ENCODE results near the gene ERMN. TPM values are rescaled to one million over a fixed set of nuclear protein-coding genes. Genes with fewer than 3 reads are reported as not detected.

The ERMN gene
- total RNA-seq, 3 donors from 2014 or later (not counting 1 experiment from before 2014, with no cell fraction given) = 13.5 to 14.4 (median 14.0) TPM

DNA sequence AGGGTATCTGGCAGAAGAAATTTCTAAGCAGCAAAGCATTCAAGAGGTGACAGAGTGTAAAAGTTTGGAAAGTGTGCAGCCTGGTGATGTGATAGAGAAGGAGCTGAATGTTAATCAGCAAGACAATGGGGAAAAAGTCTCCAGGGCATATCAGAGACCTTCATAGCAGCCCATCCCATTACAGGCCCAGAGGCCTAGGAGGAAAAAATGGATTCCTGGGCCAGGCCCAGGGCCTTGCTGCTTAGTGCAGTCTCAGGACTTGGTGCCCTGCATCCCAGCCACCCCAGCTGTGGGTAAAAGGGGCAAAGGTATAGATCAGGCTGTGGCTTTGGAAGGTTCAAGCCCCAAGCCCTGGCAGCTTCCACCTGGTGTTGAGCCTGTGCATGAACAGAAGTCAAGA lies 35.9 kb upstream of the ERMN start:
- peaks cover 36 to 43% of the 10 kb centered on the region in 2 donors for H3K4me1 Mint-ChIP-seq

DNA sequence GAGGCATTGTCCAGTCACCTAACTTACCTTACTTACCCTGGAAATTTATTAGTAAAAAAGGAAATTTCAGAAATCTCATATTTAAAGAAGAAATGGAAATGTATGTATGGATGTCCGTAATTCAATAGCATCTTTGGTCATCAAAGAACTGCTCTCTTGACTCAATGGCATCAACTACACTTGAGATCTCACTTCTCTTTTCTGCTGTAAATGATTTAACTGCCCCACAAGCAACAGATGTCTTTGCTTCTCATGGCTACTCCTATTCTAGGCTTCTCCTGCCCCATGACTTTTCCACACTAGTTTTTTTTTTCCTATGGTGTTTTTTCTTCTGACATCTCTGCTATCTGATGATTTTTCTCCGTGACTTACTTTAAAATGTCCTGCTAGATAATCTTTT lies 34.0 kb upstream of the ERMN start:
- Mint-ChIP-seq H3K27me3 (ENCODE audit: low read depth in 2 of 2) (no peaks in the 10 kb centered on the region), H3K4me3 (no peak overlapping the region), H3K36me3 (peaks cover 9% of the 10 kb centered on the region), H3K4me1 (peaks cover 32 to 47% of the 10 kb centered on the region in 2 donors), H3K9me3 (peaks cover 4 to 10% of the 10 kb centered on the region in 2 donors), H3K27ac (no peak overlapping the region)
- Histone ChIP-seq H3K4me3 (ENCODE audit: low read length) (no peak overlapping the region), H3K9me3 (ENCODE audit: control insufficient read depth, insufficient read depth, low read length) (peaks cover 8% of the 10 kb centered on the region), H3K27me3 (ENCODE audit: control insufficient read depth, insufficient read depth, low read length) (no peaks in the 10 kb centered on the region), H3K27ac (ENCODE audit: low read length) (no peak overlapping the region), H3K36me3 (ENCODE audit: control insufficient read depth, insufficient read depth, low read length) (no peaks in the 10 kb centered on the region), H3K4me1 (ENCODE audit: control insufficient read depth, insufficient read depth, low read length) (peaks cover 4% of the 10 kb centered on the region)
- TF ChIP-seq, protein P1, sequence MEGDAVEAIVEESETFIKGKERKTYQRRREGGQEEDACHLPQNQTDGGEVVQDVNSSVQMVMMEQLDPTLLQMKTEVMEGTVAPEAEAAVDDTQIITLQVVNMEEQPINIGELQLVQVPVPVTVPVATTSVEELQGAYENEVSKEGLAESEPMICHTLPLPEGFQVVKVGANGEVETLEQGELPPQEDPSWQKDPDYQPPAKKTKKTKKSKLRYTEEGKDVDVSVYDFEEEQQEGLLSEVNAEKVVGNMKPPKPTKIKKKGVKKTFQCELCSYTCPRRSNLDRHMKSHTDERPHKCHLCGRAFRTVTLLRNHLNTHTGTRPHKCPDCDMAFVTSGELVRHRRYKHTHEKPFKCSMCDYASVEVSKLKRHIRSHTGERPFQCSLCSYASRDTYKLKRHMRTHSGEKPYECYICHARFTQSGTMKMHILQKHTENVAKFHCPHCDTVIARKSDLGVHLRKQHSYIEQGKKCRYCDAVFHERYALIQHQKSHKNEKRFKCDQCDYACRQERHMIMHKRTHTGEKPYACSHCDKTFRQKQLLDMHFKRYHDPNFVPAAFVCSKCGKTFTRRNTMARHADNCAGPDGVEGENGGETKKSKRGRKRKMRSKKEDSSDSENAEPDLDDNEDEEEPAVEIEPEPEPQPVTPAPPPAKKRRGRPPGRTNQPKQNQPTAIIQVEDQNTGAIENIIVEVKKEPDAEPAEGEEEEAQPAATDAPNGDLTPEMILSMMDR (IDR thresholded peaks at IDR 0.05) = no peak
- WGBS (ENCODE audit: insufficient coverage) = 100% methylated on average over 1 of the region's 2 CpGs
- DNase-seq (no peak), ATAC-seq (no peak)
- intact Hi-C loops (cut with micrococcal nuclease) = no loop called here

More for the DNA sequence above, 35.9 kb upstream of the ERMN start:
- Histone ChIP-seq H3K4me1 (ENCODE audit: control insufficient read depth, insufficient read depth, low read length) (peaks cover 4% of the 10 kb centered on the region), H3K36me3 (ENCODE audit: control insufficient read depth, insufficient read depth, low read length) (no peaks in the 10 kb centered on the region), H3K9me3 (ENCODE audit: control insufficient read depth, insufficient read depth, low read length) (peaks cover 8% of the 10 kb centered on the region), H3K4me3 (ENCODE audit: low read length) (no peak overlapping the region), H3K27me3 (ENCODE audit: control insufficient read depth, insufficient read depth, low read length) (no peaks in the 10 kb centered on the region), H3K27ac (ENCODE audit: low read length) (no peak overlapping the region)
- Mint-ChIP-seq H3K9me3 (peaks cover 4 to 10% of the 10 kb centered on the region in 2 donors), H3K4me3 (no peak overlapping the region), H3K27ac (no peak overlapping the region), H3K36me3 (peaks cover 13% of the 10 kb centered on the region), H3K27me3 (ENCODE audit: low read depth in 2 of 2) (no peaks in the 10 kb centered on the region)
- ATAC-seq = no peak
- DNase-seq = no peak
- TF ChIP-seq, protein P1 (IDR thresholded peaks at IDR 0.05) = no peak
- intact Hi-C loops (cut with micrococcal nuclease) = no loop called here

DNA sequence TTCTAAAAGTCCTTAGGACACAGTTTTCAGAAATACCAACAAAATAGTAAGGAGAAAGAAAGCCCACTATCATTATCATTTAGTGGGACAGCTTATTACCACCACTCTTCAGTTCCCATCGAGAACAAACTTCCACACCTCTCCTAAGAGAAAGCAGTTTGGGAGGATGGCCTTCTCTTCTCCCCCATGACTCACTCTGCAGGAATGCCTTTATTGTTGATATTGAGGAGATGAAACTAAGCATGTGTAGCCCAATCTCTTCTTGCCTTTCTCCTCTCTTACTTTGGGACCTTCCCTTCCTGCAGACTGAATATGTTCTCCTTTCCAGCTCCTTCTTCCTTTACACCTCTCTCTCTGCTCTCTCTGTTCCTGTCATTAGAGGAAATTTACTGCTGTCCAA lies 30.0 kb upstream of the ERMN start:
- Histone ChIP-seq H3K27ac (ENCODE audit: low read length) (no peak overlapping the region), H3K36me3 (ENCODE audit: control insufficient read depth, insufficient read depth, low read length) (no peaks in the 10 kb centered on the region), H3K4me1 (ENCODE audit: control insufficient read depth, insufficient read depth, low read length) (no peaks in the 10 kb centered on the region), H3K4me3 (ENCODE audit: low read length) (no peak overlapping the region), H3K9me3 (ENCODE audit: control insufficient read depth, insufficient read depth, low read length) (no peaks in the 10 kb centered on the region), H3K27me3 (ENCODE audit: control insufficient read depth, insufficient read depth, low read length) (no peaks in the 10 kb centered on the region)
- DNase-seq = no peak
- no peaks in the 10 kb centered on the region for H3K27me3 Mint-ChIP-seq (ENCODE audit: low read depth in 2 of 2)
- H3K4me1 Mint-ChIP-seq = peaks cover 20 to 29% of the 10 kb centered on the region in 2 donors
- H3K9me3 Mint-ChIP-seq = peaks cover 0 to 2% of the 10 kb centered on the region in 2 donors
- no peak overlapping the region for H3K4me3 Mint-ChIP-seq
- intact Hi-C loops (cut with micrococcal nuclease) = no loop called here
- no CpG with 5 or more reads among the region's 1 CpG for WGBS (ENCODE audit: insufficient coverage)
- H3K27ac Mint-ChIP-seq = no peak overlapping the region
- no peaks in the 10 kb centered on the region for H3K36me3 Mint-ChIP-seq
- TF ChIP-seq, protein P1 (IDR thresholded peaks at IDR 0.05) = no peak
- ATAC-seq = no peak

DNA sequence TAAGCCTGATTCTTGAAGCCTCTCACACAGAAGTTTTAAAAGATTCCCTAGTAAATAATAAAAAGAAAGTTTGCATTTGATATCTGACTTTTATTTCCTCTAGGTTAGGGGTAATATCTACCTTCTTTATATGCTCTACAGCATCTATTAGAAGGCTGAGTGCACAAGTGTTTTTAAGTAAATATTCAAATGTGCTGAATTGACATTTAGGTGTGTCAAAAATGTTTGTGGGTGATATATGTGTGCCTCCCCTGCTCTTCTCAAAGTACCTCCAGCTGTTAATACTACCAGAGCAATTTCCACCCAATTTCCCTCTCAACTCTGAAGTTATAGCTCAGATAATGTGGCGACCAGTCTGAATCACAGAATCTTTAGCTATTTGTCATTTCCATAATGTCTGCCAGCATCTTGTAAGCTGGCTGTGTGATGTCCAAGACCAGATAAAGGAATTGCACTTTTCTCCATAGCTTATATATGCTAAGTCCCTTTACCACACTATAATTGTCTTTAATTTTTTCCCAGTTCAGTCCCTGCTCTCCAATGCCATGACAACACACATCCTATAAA lies 24.4 kb upstream of the ERMN start:
- 92% methylated on average over 1 of the region's 1 CpG for WGBS (ENCODE audit: insufficient coverage)

More for the DNA sequence above, 24.4 kb upstream of the ERMN start:
- Histone ChIP-seq H3K27ac (ENCODE audit: low read length) (no peak overlapping the region), H3K36me3 (ENCODE audit: control insufficient read depth, insufficient read depth, low read length) (no peaks in the 10 kb centered on the region), H3K4me3 (ENCODE audit: low read length) (no peak overlapping the region), H3K4me1 (ENCODE audit: control insufficient read depth, insufficient read depth, low read length) (no peaks in the 10 kb centered on the region), H3K9me3 (ENCODE audit: control insufficient read depth, insufficient read depth, low read length) (peaks cover 3% of the 10 kb centered on the region), H3K27me3 (ENCODE audit: control insufficient read depth, insufficient read depth, low read length) (no peaks in the 10 kb centered on the region)
- intact Hi-C loops (cut with micrococcal nuclease) = no loop called here
- DNase-seq = no peak
- Mint-ChIP-seq H3K27me3 (ENCODE audit: low read depth in 2 of 2) (no peaks in the 10 kb centered on the region), H3K4me3 (no peak overlapping the region), H3K9me3 (peaks cover 2 to 3% of the 10 kb centered on the region in 2 donors), H3K4me1 (peaks cover 14 to 23% of the 10 kb centered on the region in 2 donors), H3K36me3 (peaks cover 5% of the 10 kb centered on the region), H3K27ac (no peak overlapping the region)
- TF ChIP-seq, protein P1 (IDR thresholded peaks at IDR 0.05) = no peak
- no peak for ATAC-seq
